Measurements from ENCODE around the gene DRG2.

- TF ChIP-seq REST (IDR thresholded peaks at IDR 0.05; ENCODE audit: low read depth) (no peak), RAD21 (IDR thresholded peaks at IDR 0.05; ENCODE audit: low read depth) (no peak), EP300 (IDR thresholded peaks at IDR 0.05; ENCODE audit: borderline replicate concordance) (no peak), MAX (IDR thresholded peaks at IDR 0.05) (no peak), TAF1 (IDR thresholded peaks at IDR 0.05; ENCODE audit: low read depth) (no peak), NFIC (IDR thresholded peaks at IDR 0.05) (no peak), FOXM1 (IDR thresholded peaks at IDR 0.05; ENCODE audit: borderline replicate concordance, low read depth) (no peak), CREB1 (IDR thresholded peaks at IDR 0.05; ENCODE audit: low read depth) (no peak), USF1 (IDR thresholded peaks at IDR 0.05) (no peak), YY1 (IDR thresholded peaks at IDR 0.05; ENCODE audit: low read depth) (no peak), CEBPB (IDR thresholded peaks at IDR 0.05) (no peak)
These were observed 30.5 kb downstream of the DRG2 start for GRCh38 chr17:18117982-18118975.
